Daoy (cell line): Measurements from ENCODE around the gene GRIA4. TPM values are rescaled to one million over a fixed set of nuclear protein-coding genes. Genes with fewer than 3 reads are reported as not detected.
"Not testable (repeated sequence)": the region's sequence is repeated elsewhere in the genome, so short reads cannot be mapped to it uniquely, and the experiment has no call there.

Experiments used
- DNase-seq: peaks from one replicate; pipeline ENCODE4 v3.0.0-alpha.2; 2015; ENCODE audit warnings: low read depth
- total RNA-seq: library from RNA; depleted of rRNA; stranded (reverse); fragments of >200 nt; shearing (Covaris generic); gene quantifications from 2 replicates; pipeline ENCODE4 v1.2.3, GENCODE V29; 2014

Gene GRIA4
- total RNA-seq, 1 experiment from 2014 or later: 1.5 TPM

DNA sequence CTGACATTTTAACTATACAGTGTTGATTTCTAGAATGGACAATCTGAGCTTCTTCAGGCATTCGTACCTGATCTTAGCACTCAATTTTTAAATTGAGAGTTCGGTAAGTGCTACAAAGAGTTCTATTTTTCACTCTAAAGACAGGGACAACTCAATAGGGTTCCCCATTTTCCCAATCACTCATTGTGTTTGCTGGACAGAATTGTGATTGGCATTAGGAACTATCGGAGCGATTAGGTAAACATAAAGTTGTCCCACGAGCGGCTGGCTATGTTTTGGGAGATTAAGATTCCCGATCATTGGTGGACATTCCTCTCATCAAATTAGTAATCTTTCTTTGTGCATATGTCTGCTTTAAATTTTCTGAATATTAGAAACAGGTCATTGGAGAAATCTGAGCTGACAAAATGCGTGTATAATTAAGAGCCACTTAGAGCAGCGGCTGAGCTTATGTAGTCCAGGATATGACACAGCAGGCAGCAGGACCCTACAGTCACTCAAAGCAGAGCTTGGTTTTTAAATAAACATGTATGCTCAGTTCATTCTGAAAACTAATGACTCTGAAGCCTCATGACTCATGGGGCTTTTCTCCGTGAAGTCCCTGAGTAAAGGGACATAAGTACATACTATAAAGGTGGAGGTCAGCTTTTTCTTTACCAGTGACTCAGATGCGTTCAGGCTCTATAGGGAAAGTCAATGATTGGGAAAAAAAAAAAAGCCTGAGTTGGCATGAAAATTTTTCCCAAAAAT, 109.4 kb downstream of the GRIA4 start:
- DNase-seq: peak; percentile 75

DNA sequence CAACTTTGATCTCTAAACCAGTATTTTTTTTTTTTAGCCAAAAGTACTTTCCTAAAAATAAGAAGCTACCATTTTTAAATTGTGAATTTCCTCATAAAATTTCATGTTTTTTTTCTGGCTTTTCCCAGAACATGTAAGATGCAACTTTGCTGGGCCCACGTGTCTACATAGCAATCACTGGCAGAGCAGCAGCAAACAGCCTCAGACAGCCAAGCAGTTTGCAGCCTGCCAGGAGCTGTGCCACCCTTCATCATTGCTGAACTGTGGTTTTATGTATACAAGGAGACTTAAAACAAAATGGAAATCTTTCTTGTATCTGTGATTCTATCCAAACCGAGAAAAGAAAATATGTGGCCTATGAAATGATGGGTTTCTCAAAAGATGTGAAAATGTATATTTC, 110.2 kb downstream of the GRIA4 start:
- no peak for DNase-seq

DNA sequence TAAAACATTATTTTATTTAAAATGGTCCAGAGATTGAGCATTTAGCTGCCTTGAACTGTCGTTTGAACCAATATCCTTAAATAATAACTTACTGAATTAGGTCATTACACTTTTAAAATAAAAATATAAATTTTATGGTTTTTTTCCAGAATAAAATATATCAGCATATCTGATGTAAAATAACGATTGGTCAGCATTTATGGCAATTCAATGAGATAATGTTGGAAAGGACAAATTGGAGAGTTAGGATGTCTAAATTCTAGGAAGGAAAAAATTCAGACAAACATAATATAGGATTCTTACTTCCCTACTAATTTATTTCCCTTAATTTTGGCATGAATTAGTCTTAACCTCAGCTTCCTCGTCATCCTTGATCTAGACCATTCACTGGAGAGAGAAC, 113.4 kb downstream of the GRIA4 start:
- no peak for DNase-seq

DNA sequence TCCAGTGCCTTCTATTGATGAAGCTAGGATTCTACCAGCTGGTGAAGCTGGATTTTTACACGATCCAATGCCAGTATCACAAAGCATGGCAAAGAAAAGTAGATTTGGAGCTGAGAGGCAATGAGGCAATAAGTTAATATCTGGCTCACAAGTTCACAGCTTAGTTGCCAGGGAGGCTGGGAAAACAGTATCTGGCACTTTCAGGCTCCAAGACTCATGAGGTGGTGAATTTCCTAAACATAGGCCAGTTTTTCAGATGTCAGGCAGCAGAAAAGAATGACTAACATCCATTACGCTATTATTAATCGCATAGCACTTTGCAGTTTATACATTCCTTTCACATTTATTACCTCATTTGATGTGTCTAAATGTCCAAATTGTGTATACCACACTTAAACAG, 122.7 kb downstream of the GRIA4 start:
- no peak for DNase-seq

DNA sequence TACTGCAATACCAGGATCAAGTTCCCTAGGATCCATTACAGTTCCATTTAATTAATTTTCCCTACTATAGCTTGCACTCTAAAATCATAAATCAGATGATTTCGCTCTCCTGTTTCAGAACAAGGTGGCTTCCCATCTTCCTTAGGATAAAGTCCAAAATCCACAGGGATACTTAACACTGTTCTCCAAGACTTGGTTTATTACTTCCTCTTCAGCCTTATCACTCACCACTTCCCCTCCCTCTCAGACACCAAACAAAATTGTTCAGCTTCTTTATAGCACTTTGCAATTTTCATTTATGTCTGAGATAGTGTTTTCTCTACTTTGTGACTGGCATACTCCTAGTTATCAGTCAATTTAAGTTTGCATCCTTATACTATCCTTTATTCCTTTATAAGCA, 124.6 kb downstream of the GRIA4 start:
- DNase-seq: no peak

DNA sequence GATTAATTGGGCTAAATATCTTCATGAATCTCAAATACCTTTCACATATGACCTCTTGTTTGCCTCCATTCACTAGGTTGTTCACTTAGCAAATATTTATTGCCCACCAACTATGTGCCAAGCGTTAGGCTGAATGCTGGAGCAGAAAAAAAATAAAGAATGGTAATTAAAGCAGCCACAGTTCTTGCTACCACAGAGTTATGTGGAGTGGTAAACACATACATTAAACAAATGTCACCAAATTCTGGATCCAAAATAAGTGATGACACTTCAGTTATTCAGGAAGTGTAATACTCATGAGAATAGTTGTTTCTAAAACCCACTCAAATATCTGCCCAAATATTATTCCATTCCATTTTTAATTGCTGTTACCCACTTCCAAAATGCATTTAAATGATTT, 128.4 kb downstream of the GRIA4 start:
- no peak for DNase-seq

DNA sequence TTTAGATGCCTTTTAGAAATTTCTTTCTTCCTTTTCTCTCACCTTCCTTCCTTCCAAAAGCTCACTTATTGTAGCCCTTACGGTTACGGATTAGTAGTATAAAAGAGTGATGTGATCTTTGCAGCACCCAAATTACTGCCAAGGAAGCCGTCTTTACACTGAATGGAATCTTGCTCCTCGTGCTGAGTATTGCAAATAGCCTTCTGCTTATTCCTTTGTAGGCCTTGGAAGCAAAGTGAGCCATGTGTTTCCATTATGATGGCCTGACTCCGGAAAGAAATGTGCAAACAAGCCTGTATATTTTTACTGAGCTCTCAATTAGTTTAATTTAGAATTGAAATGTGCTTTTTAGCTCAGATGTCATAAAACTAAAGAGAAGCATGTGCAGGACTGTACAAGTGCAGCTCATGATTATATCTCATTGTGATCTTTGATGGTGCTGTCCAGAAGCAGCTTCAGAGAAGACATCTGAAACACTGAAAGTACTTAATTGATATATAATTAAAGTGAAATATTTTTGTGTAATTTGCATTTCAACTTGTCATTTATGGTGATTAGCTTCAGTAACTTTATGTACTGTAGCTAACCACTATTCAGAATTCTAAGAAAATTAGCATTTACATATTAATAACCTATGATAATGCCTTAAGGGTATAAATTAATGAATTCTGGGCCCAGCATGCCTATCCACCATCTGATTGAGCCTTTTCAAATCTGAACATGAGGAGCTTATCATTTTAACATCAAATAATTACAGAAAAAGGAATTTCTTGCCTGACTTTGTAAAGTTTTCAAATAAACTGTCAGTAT, 129.3 kb downstream of the GRIA4 start:
- DNase-seq: no peak

DNA sequence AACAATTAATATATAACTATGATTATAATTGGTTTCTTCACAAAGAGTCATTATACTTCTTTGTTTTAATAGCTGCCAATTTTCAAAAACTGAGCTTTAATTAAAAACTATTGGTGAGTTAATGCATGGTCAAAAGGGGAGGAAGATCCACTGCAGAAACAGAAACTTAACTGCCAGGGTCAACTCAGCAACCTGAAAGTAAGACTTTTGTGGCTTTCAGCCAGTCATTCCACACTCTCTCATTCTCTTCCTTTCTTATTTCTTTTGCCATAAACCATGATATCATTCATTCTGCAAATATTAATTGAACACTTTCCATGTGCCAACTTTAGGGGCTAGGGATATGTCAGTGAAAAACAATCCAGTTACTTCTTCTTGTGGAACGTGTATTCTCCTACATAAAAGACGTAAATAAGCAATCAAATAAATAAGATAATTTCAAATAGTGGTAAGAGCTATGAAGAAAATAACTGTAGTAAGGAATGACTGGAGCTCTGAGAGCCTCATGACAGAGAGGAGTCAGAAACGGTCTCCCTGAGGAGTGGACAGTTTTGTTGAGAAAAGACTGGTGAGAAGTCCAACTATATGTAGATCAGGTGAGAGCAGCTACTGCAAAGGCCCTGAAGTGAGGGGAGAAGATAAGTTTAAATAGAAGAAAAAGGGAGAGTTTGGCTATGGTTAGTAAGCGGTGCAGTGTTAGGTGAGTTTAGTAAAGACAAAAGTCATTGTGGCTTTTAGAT, 130.5 kb downstream of the GRIA4 start:
- DNase-seq: no peak

DNA sequence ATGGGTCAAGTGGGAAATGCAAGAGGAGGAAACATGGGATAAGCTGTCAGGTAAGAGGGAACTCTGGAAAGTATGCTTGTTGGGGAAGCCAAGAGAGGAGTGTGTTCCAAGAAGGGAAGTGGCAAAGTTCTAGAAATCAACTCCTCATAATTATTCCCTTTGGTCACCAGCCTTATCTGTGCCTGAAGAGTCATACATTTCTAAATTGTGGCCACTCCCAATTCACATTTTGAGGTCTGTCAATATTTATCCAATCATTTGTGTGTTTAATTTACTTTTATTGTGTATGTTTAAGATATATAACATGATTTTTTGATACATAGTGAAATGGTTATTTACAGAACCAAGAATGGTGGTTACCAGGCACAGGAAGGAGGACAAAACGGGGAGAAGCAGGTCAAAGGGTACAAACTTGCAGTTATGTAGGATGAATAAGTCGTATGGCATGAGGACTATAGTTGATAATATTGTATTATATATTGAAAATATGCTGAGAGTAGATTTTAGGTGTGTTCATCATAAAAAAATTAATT, 131.7 kb downstream of the GRIA4 start:
- no peak for DNase-seq

DNA sequence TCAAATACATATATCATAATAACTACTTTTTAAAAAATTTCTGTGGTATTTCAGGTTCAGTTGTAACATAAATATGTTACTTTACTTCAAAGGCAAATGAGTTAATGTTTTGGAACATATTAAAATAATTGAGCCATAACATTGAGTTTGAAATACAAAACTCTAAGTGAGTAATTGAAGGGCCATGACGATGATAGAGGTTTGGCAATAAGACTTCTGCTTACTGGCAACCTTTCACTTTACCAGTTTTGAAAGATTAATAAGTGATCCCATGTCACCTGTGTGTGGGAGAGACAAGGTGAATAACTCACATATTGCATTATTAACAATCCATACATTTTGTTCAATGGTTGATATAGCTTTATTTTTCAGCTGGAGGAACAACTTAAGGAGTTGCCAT, 144.4 kb downstream of the GRIA4 start:
- DNase-seq: no peak

DNA sequence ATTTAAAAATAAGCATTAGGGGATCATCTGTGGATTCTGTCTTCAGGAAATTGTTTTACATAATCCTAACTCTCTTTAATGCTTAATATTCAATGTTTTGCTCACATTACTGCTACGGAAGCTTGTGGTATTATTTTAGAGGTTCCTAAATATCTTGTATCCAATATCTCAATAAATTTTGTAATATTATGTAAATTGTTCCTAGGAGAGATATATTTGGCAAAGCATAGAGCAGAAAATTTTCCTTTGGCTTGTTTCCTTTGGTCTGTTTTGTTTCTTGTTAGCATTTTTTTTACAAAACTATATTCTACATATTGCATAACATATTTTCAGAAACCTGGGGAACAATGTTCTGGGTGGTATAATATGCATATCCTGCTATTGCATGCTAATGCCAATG, 144.8 kb downstream of the GRIA4 start:
- DNase-seq: no peak

DNA sequence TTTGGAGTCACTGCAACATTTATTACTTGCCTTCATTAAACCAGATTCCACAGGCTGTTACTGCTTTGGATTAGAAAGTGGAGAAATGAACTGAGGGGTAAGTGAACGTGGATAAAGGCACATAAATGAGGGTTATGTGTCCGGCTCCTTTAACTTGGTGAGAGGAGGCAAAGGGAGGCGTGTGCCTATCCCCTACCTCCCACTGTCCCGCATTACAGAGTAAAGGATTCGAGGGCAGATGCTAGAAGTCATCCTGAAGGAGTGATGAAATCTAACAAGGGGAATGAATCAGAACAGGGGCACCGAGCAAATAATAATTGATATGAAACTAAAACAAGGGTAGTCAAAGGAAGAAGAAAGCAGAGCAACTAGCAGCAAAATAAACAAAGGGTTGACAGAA, 147.2 kb downstream of the GRIA4 start:
- DNase-seq: no peak

DNA sequence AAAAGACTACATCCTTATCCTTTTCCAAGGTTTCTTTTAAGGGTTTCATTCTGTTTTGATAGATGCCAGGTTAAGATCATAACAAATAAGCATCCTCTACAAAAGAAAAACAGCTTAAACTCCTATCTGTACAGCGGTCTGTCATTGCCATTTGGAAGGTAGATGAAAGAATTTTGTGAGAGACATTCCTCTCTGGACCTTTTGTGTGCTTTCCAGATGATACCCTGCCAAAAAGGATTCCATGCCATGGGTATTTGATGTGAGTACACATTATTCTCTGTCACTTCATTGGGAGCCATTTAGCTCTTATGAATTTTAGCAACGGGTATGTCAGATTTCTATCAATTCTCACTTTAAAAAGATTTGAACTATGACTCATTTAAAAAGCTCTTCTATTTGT, 153.7 kb downstream of the GRIA4 start:
- DNase-seq: no peak

DNA sequence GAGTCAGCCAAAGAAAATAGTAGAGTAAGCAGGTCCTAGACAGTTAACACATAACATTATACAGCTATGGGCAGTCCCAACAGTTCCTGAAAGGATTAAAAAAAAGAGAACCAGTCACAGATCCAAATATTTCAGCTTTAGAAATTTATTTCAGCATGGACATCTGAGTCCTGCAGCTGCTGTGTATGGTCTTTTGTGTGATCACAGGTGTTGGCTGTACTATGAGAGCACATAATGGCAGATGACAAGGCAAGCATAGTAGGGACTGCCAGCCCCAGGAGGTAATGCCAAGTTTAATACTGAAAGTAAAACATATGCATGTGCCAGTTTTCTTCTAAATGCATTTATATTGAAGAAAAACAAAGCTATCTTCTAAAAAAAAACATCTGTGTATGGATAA, 158.1 kb downstream of the GRIA4 start:
- no peak for DNase-seq

DNA sequence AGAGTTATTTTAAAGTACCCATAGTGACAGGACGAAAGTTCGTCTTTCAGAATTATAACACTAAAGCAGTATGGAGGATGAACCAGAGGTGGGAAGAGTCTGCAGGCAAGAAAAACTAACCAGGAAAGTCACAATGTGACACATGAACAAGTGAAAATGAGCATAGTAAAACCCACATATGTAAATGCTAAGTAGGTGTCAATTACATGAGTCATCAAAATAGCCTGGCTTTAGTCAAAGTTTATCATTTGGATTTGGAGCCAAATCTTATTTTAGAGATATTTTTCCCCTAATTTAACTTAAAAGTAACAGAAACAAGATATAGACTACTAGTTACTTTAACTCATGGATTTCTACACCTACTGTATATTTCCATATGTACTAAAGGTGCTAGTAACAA, 159.8 kb downstream of the GRIA4 start:
- DNase-seq: no peak

DNA sequence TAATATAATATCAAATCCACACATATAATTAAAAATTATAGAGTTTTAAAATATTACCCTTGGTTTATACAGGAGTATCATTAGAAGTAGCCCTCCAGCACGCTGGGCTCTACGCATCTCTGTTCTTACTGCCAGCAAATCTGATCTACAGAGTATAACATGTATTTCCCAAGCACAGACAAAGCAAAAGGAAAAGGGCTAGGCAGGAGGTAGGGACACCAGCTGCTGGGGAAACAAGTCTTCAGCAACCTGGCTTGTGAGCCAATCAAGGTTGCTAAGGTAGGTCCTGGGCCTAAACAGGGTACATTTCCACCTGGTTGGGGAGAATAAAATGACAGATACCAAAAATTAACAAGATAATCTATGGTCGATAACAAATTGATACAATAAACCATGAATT, 163.6 kb downstream of the GRIA4 start:
- DNase-seq: not testable (repeated sequence)

DNA sequence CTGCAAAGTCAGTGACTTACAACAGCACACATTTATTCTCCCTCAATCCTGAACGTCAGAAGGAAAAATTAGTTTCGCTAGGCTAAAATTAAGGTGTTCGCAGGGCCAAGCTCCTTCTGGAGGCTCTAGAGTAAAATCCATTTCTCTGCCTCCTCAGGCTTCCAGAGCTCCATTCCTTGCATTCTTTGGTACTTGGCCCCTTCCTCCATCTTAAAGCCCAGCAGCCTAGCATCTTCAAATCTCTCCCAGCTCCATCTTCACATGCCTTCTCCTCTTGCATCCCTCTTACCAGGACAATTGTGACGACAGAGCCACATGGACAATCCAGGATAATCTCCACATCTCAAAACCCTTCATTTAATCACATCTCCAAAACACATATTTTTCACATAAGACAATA, 165.0 kb downstream of the GRIA4 start:
- DNase-seq: no peak

DNA sequence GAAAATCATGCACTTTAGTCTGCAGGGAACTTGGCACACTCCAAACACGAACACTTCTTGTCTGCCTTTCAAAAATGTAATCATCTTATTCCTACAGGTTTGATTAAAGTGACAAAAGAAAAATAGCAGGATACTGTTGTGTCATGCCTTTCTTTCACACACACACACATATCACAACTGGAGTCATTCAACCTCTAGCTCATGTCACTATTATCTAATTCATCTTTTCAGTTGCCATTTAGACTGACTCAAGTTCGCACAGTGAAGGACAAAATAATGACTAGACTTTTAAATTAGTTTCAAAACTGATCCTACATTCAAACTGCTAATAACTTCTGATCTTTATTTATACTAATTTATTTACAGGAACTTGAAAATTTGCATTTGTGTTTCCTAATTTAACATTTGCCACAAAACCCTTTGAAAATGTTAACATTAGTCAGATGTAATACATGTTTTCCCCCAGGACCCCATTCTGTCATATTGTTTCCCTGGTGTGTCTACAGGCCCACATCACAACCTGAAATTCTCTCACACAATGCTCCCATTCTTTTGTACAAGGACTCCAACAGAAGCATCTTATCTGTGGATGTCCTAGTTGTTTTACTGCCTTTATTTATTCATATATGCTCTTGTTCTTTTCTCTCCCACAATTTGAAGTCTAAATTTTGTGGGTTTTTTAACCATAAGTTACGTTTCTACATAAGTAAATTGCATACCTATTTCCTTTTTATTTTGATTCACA, 171.1 kb downstream of the GRIA4 start:
- DNase-seq: no peak

DNA sequence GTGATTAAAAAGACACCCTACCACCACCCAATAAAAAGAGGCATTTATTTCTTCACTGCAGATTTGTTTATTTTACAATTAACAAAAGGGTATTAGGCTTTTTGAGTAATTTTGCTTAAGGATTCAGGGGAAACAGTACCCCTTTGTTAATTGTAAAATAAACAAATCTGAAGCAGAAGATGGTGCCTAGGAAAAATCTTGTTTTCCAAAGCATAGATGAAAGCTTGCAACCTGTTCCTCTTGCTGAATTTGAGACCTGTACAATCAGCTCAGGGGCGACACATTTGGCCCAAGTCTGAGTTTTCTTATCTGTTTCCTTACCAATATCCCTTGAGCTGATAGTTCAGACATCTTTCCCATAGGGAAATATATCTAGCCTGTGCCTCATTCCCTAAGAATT, 171.9 kb downstream of the GRIA4 start:
- no peak for DNase-seq

DNA sequence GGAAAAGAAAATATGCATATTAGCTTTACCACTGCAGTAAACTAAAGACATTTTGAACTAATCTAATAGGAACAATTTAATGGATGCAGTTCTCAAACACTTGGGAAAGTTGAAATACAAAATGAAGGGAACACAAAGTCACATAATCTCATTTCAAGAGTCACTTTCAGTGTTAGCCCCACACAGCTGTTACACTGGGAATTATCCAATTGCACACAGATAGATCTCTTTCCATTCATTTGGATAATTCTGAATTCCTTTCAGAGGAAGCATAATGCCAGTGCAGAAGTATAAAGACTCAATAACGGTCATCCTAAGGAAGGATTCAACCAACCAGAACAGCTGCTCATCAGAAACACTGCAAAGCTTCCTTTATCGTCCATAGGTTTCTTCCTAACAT, 173.3 kb downstream of the GRIA4 start:
- DNase-seq: no peak

DNA sequence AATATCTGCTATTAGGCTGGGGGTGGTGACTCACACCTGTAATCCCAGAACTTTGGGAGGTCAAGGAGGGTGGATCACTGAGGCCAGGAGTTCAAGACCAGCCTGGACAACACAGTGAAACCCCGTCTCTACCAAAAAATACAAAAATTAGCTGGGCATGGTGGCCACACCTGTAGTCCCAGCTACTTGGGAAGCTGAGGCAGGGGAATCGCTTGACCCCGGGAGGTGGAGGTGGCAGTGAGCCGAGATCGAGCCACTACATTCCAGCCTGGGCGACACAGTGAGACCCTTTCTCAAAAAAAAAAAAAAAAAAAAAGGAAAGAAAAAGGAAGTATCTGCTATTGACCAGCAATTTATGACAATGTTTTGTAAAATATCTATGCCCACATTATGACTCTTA, 176.0 kb downstream of the GRIA4 start:
- not testable (repeated sequence) for DNase-seq

DNA sequence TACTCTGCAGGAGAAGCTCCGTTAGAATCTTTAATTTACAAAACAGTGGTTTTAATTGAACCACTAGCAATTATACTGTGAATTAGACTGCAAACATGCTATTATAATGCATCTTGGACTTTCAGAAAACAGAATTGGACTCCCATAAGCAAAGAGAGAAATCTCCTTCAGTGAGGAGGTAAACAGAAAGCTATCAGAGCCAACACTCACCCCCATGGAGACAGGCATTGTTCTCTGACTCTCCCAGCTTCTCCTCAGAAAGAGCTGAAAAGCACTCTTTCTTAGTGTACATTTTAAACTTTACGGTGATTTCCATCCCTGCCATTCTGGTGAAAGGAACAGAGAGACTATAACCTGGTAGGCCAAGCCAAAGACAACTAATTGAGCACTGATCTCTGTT, 176.9 kb downstream of the GRIA4 start:
- DNase-seq: no peak
